H9 (cell line): ENCODE measurements around the gene KAZN. TPM values are rescaled to one million over a fixed set of nuclear protein-coding genes. Genes with fewer than 3 reads are reported as not detected.

Experiments used
- DNase-seq: peaks from one replicate; pipeline ENCODE4 v3.0.0-alpha.2; 2017
- H2AFZ ChIP-seq: one replicate; pipeline ENCODE4 v1.6.1; 2013; ENCODE audit warnings: mild to moderate bottlenecking, low read length, control low read depth, moderate library complexity
- H2AK5ac ChIP-seq: 2 replicates; pipeline ENCODE4 v1.6.1; 2013; ENCODE audit warnings: low read length, control low read depth, mixed read lengths; ENCODE audit not compliant: insufficient read length
- H2BK120ac ChIP-seq: one replicate; pipeline ENCODE4 v1.6.1; 2013; ENCODE audit warnings: low read depth, mild to moderate bottlenecking, low read length, control low read depth, inconsistent platforms; ENCODE audit not compliant: poor library complexity, severe bottlenecking
- H2BK12ac ChIP-seq: 2 replicates; pipeline ENCODE4 v1.6.1; 2013; ENCODE audit warnings: low read length, control low read depth, mixed read lengths, low read depth; ENCODE audit not compliant: insufficient read length
- H2BK15ac ChIP-seq: 2 replicates; pipeline ENCODE4 v1.6.1; 2013; ENCODE audit warnings: low read depth, low read length, control low read depth
- H2BK20ac ChIP-seq: one replicate; pipeline ENCODE4 v1.6.1; 2013; ENCODE audit warnings: low read depth, mild to moderate bottlenecking, low read length, control low read depth, inconsistent platforms; ENCODE audit not compliant: poor library complexity, severe bottlenecking
- H2BK5ac ChIP-seq: 2 replicates; pipeline ENCODE4 v1.6.1; 2013; ENCODE audit warnings: low read length, control low read depth, mixed read lengths; ENCODE audit not compliant: insufficient read length
- H3K14ac ChIP-seq: 2 replicates; pipeline ENCODE4 v1.6.1; 2013; ENCODE audit warnings: low read length, control low read depth; ENCODE audit not compliant: insufficient read depth
- H3K18ac ChIP-seq: 2 replicates; pipeline ENCODE4 v1.6.1; 2013; ENCODE audit warnings: low read depth, mild to moderate bottlenecking, mixed read lengths, low read length, control low read depth; ENCODE audit not compliant: insufficient read length
- H3K23ac ChIP-seq: 2 replicates; pipeline ENCODE4 v1.6.1; 2013; ENCODE audit warnings: low read length, control low read depth, mixed read lengths, low read depth; ENCODE audit not compliant: insufficient read length
- H3K23me2 ChIP-seq: 2 replicates; pipeline ENCODE4 v1.6.1; 2013; ENCODE audit warnings: low read depth, mild to moderate bottlenecking, mixed read lengths, low read length, control low read depth; ENCODE audit not compliant: insufficient read length, poor library complexity, severe bottlenecking
- H3K27ac ChIP-seq: 2 replicates; pipeline ENCODE4 v1.5.1; 2013; ENCODE audit warnings: low read length, control low read depth, mixed read lengths, low read depth; ENCODE audit not compliant: insufficient read length
- H3K27me3 ChIP-seq: 2 replicates; pipeline ENCODE4 v1.6.1; 2013; ENCODE audit warnings: low read length, control low read depth, inconsistent platforms; ENCODE audit not compliant: insufficient read depth
- H3K4ac ChIP-seq: 2 replicates; pipeline ENCODE4 v1.6.1; 2013; ENCODE audit warnings: low read depth, mild to moderate bottlenecking, control low read depth, inconsistent platforms, low read length, moderate library complexity
- H3K4me1 ChIP-seq: 2 replicates; pipeline ENCODE4 v1.6.1; 2013; ENCODE audit warnings: low read length, control low read depth, inconsistent platforms; ENCODE audit not compliant: insufficient read depth
- H3K4me2 ChIP-seq: 2 replicates; pipeline ENCODE4 v1.6.1; 2013; ENCODE audit warnings: low read length, control low read depth, mixed read lengths; ENCODE audit not compliant: insufficient read length, insufficient read depth
- H3K56ac ChIP-seq: 2 replicates; pipeline ENCODE4 v1.6.1; 2013; ENCODE audit warnings: low read depth, mild to moderate bottlenecking, mixed read lengths, low read length, control low read depth; ENCODE audit not compliant: insufficient read length
- H3K79me1 ChIP-seq: 2 replicates; pipeline ENCODE4 v1.6.1; 2013; ENCODE audit warnings: low read depth, mild to moderate bottlenecking, moderate library complexity, low read length, control low read depth, inconsistent platforms; ENCODE audit not compliant: insufficient read depth, poor library complexity, severe bottlenecking
- H3K79me2 ChIP-seq: 2 replicates; pipeline ENCODE4 v1.6.1; 2013; ENCODE audit warnings: low read length, control low read depth, inconsistent platforms; ENCODE audit not compliant: insufficient read depth
- H3K9ac ChIP-seq: 2 replicates; pipeline ENCODE4 v1.6.1; 2013; ENCODE audit warnings: low read length, control low read depth, mixed read lengths; ENCODE audit not compliant: insufficient read length; ENCODE audit errors: extremely low read depth
- H3K9me3 ChIP-seq: one replicate; pipeline ENCODE4 v1.6.1; 2013; ENCODE audit warnings: low read depth, low read length, inconsistent platforms; ENCODE audit not compliant: control insufficient read depth
- H3T11ph ChIP-seq: one replicate; pipeline ENCODE4 v1.6.1; 2013; ENCODE audit warnings: mild to moderate bottlenecking, low read length, control low read depth, inconsistent platforms
- H4K20me1 ChIP-seq: one replicate; pipeline ENCODE4 v1.6.1; 2013; ENCODE audit not compliant: control insufficient read depth, insufficient read length, insufficient read depth
- H4K5ac ChIP-seq: 2 replicates; pipeline ENCODE4 v1.6.1; 2013; ENCODE audit warnings: low read depth, mild to moderate bottlenecking, mixed read lengths, low read length, control low read depth; ENCODE audit not compliant: insufficient read length
- H4K8ac ChIP-seq: replicated peaks from 2 replicates; pipeline ENCODE4 v1.6.1; 2013; ENCODE audit warnings: low read length, control low read depth, mixed read lengths, low read depth; ENCODE audit not compliant: insufficient read length
- H4K91ac ChIP-seq: 2 replicates; pipeline ENCODE4 v1.6.1; 2013; ENCODE audit warnings: low read depth, mild to moderate bottlenecking, moderate library complexity, mixed read lengths, low read length, control low read depth; ENCODE audit not compliant: insufficient read length
- H3K27ac Mint-ChIP-seq, 3 experiments: 2 replicates in 2 of 3; 3 replicates in 1 of 3; pipeline ENCODE4 v1.8.0; 2020 to 2021; ENCODE audit warnings: mixed read lengths in 3 of 3, mild to moderate bottlenecking in 1 of 3, moderate library complexity in 1 of 3
- H3K27me3 Mint-ChIP-seq: 2 replicates; pipeline ENCODE4 v1.8.0; 2021; ENCODE audit warnings: low read depth, mild to moderate bottlenecking, moderate library complexity, mixed read lengths
- H3K36me3 Mint-ChIP-seq, 3 experiments: 2 replicates in 2 of 3; 3 replicates in 1 of 3; pipeline ENCODE4 v1.8.0; 2020 to 2021; ENCODE audit warnings: low read depth in 3 of 3, mixed read lengths in 3 of 3; ENCODE audit not compliant: insufficient read depth in 1 of 3
- H3K4me1 Mint-ChIP-seq, 2 experiments: 2 replicates each; pipeline ENCODE4 v1.8.0; 2020; ENCODE audit warnings: mixed read lengths in 2 of 2
- H3K4me3 Mint-ChIP-seq, 2 experiments: 2 replicates in 1 of 2; 3 replicates in 1 of 2; pipeline ENCODE4 v1.8.0; 2020 to 2021; ENCODE audit warnings: mild to moderate bottlenecking in 2 of 2, mixed read lengths in 2 of 2, moderate library complexity in 1 of 2
- H3K9me3 Mint-ChIP-seq, 2 experiments: 2 replicates in 1 of 2; 3 replicates in 1 of 2; pipeline ENCODE4 v1.8.0; 2020; ENCODE audit warnings: mild to moderate bottlenecking in 2 of 2, mixed read lengths in 2 of 2, moderate library complexity in 1 of 2
- WGBS: extraction: QIAGEN DNeasy Blood & Tissue Kit; methylation state at CpG from one replicate; pipeline ENCODE4 v1.1.7; 2013; ENCODE audit warnings: missing lambda C conversion rate, low lambda C conversion rate, mixed read lengths; ENCODE audit not compliant: insufficient read length; ENCODE audit errors: extremely low coverage; 5-methylcytosine and 5-hydroxymethylcytosine counted together
- total RNA-seq: library from RNA; stranded (reverse); gene quantifications from 2 replicates; pipeline ENCODE4 v1.2.1, GENCODE V29; 2021
- TF ChIP-seq, protein P1 (sequence below): fragments of 200-600 bp; sonication (generic); conservative IDR thresholded peaks from 3 replicates; pipeline ENCODE4 v1.8.0; 2021; ENCODE audit warnings: antibody characterized with exemption, mild to moderate bottlenecking

Gene KAZN
- total RNA-seq, 1 experiment from 2014 or later, result 7.6 TPM

DNA sequence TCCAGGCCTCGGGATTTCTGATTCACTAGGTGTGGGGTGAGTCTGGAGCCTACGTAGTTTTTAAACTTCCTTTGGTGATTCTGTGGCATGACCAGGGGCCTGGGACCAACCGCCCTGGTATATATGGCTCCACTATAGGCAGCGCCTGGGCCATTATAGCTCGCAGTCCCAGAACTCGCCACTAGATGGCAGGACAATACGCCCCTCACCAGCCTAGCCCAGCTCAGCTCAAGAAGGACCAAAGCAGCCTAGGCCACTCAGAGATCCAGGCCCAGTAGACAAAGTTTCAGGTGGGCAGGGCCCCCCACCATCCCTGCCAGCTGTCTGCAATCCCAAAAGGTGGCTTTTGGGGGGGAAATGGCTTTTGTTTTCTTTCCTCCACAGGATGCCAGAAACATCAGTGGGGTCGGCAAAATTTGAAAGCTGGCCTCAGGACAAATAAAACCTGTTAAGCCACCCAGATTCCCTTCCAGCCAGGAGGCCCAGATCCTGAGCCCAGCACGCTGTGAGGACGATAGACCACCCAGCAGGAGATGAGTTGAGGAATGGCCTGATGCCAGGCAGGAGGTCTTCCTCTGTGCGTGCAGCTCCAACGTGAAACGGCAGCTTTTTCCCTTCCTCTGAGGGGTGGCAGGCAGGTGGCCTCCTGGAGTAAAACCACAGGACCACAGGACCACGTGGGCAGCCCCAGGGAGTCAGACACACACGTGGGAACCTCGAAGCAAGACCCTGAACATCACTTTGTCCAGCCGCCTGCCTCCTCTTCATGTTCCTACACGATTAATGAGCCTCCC is 530.2 kb downstream of the KAZN start:
- peaks cover 5 to 10% (median 8%) of the 10 kb centered on the region in 3 experiments; a peak in 5 of 7 replicates for H3K36me3 Mint-ChIP-seq

More for the DNA sequence above, 530.2 kb downstream of the KAZN start:
- Histone ChIP-seq H3K56ac (no peak overlapping the region), H2BK20ac (no peak overlapping the region), H3K27me3 (no peaks in the 10 kb centered on the region), H2BK12ac (no peak overlapping the region), H3K14ac (no peak overlapping the region), H4K20me1 (no peaks in the 10 kb centered on the region), H4K5ac (no peak overlapping the region), H3K79me2 (no peaks in the 10 kb centered on the region), H3K4me2 (no peak overlapping the region), H3K9ac (no peak overlapping the region), H2AFZ (no peak overlapping the region), H3K27ac (no peak overlapping the region), H3K18ac (no peak overlapping the region), H3T11ph (no peak overlapping the region), H4K8ac (no peak overlapping the region), H2BK5ac (no peak overlapping the region), H3K79me1 (no peaks in the 10 kb centered on the region), H3K23ac (no peak overlapping the region), H3K4me1 (no peaks in the 10 kb centered on the region), H2BK15ac (no peak overlapping the region), H3K4ac (no peak overlapping the region), H3K9me3 (no peaks in the 10 kb centered on the region), H2AK5ac (no peak overlapping the region), H2BK120ac (no peak overlapping the region), H4K91ac (no peak overlapping the region), H3K23me2 (no peaks in the 10 kb centered on the region)
- Mint-ChIP-seq H3K4me3 (no peak overlapping the region; a peak in 1 of 5 replicates), H3K4me1 (peaks cover 3 to 4% of the 10 kb centered on the region in 2 experiments; a peak in 2 of 4 replicates), H3K27ac (no peak overlapping the region), H3K9me3 (peaks cover 13 to 19% of the 10 kb centered on the region in 2 experiments), H3K27me3 (peaks cover 17% of the 10 kb centered on the region)
- TF ChIP-seq, protein P1, sequence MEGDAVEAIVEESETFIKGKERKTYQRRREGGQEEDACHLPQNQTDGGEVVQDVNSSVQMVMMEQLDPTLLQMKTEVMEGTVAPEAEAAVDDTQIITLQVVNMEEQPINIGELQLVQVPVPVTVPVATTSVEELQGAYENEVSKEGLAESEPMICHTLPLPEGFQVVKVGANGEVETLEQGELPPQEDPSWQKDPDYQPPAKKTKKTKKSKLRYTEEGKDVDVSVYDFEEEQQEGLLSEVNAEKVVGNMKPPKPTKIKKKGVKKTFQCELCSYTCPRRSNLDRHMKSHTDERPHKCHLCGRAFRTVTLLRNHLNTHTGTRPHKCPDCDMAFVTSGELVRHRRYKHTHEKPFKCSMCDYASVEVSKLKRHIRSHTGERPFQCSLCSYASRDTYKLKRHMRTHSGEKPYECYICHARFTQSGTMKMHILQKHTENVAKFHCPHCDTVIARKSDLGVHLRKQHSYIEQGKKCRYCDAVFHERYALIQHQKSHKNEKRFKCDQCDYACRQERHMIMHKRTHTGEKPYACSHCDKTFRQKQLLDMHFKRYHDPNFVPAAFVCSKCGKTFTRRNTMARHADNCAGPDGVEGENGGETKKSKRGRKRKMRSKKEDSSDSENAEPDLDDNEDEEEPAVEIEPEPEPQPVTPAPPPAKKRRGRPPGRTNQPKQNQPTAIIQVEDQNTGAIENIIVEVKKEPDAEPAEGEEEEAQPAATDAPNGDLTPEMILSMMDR, result peak; percentile 94
- no CpG with 5 or more reads among the region's 18 CpGs for WGBS
- peak; percentile 86 for DNase-seq
